ENCODE data around the gene CASP7.

DNA sequence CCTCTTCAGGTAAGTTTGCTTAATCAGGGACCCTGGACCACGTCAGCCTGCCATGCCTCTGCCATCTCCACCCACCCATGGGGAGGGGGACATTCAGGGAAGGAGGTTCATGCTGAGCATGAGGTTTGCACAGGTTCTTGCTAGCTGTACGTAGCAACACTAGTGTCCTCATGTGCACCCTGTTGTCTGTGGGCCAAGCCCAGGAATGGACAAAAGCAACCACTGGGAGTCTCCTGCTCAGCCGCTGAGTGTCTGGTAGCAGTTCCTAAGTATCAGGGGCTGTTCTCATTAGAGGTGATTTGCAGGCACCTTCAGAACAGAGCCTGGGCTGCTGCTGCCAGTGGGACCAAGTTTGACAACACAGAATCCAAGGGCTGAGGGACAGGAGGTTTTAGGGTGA lies 17.9 kb downstream of the CASP7 start:
- TF ChIP-seq, protein P1, sequence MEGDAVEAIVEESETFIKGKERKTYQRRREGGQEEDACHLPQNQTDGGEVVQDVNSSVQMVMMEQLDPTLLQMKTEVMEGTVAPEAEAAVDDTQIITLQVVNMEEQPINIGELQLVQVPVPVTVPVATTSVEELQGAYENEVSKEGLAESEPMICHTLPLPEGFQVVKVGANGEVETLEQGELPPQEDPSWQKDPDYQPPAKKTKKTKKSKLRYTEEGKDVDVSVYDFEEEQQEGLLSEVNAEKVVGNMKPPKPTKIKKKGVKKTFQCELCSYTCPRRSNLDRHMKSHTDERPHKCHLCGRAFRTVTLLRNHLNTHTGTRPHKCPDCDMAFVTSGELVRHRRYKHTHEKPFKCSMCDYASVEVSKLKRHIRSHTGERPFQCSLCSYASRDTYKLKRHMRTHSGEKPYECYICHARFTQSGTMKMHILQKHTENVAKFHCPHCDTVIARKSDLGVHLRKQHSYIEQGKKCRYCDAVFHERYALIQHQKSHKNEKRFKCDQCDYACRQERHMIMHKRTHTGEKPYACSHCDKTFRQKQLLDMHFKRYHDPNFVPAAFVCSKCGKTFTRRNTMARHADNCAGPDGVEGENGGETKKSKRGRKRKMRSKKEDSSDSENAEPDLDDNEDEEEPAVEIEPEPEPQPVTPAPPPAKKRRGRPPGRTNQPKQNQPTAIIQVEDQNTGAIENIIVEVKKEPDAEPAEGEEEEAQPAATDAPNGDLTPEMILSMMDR (IDR thresholded peaks at IDR 0.05; ENCODE audit: low read depth, low read length), result no peak
- TF ChIP-seq POLR2A (IDR thresholded peaks at IDR 0.05; ENCODE audit: extremely low read depth, insufficient read length), result no peak

Measured in NB4 (cell line).